Measurements from ENCODE around the gene LLGL2.

DNA sequence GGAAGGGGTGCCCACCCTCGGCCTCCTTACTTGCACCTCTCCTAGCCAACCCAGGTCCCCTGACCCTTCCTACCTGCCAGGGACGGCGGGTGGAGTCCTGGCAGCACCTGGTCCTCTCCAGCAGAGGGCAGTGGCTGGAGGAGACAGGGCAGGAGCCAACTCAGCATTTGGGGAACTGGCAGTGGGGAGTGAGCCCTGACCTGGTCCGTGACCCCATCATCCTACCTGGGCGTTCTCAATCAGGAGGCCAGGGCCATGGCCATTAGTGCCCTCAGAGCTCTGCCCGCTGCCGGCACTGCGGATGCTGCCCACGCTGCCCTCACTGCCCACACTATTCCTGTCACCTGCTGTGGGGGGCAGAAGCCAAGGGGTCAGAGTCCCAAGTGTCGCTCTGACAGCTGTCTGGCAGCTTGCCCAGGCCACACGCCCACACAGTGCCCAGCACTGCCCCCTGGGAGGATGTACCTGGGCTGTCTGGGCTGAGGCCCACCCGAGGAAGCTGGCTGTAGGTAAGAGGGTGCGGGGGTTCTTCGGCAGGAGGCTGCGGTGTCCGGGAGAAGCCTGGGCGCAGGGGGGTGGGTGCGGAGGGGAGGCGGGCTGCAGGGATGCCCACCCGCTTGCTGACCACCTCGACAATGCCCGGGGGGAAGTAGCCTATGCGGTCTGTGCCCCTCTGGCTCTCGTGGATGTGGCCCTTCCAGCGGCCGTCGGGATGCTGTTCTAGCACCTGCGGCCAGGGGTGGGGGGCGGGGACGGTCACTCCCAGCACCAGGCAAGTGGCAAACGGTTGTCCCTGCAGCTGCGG, 20.9 kb upstream of the LLGL2 start:
- TF ChIP-seq POLR2A (IDR thresholded peaks at IDR 0.05), result no peak
- TF ChIP-seq, protein P1, sequence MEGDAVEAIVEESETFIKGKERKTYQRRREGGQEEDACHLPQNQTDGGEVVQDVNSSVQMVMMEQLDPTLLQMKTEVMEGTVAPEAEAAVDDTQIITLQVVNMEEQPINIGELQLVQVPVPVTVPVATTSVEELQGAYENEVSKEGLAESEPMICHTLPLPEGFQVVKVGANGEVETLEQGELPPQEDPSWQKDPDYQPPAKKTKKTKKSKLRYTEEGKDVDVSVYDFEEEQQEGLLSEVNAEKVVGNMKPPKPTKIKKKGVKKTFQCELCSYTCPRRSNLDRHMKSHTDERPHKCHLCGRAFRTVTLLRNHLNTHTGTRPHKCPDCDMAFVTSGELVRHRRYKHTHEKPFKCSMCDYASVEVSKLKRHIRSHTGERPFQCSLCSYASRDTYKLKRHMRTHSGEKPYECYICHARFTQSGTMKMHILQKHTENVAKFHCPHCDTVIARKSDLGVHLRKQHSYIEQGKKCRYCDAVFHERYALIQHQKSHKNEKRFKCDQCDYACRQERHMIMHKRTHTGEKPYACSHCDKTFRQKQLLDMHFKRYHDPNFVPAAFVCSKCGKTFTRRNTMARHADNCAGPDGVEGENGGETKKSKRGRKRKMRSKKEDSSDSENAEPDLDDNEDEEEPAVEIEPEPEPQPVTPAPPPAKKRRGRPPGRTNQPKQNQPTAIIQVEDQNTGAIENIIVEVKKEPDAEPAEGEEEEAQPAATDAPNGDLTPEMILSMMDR (IDR thresholded peaks at IDR 0.05), result peak; percentile 36 to 75 (median 67)
